K562 (cell line): ENCODE data around the gene TCEA3. TPM values are rescaled to one million over a fixed set of nuclear protein-coding genes. Genes with fewer than 3 reads are reported as not detected.

Experiments
- ATAC-seq: fragments of 200-7000 bp; cut with Tn5 transposase; 3 replicates; pipeline ENCODE4 v1.9.1; 2020; ENCODE audit warnings: moderate library complexity
- BruUV-seq: library from RNA; stranded (reverse); fragments of 400-500 nt; replicated peaks from 2 replicates; lab custom pipeline; 2021; lab: Mats Ljungman, UMichigan
- CTCF ChIA-PET: fragments of 300-600 bp; formaldehyde crosslinking; extraction: SDS; loops from one replicate; lab custom pipeline; 2021; ENCODE audit warnings: low intra/inter-chr PET ratio; lab: Yijun Ruan, JAX
- POLR2A ChIA-PET: fragments of 300-600, 350-650 bp; sonication (Branson Sonifier 250); formaldehyde crosslinking; extraction: SDS; loops from one replicate; lab custom pipeline; 2021; ENCODE audit warnings: antibody characterized with exemption, inconsistent platforms; lab: Yijun Ruan, JAX
- DNase-seq, 4 experiments: peaks; one replicate each; pipeline versions ENCODE4 v3.0.0 to v3.0.0-alpha.2; 2011 to 2018; ENCODE audit warnings: low spot score in 3 of 4, mixed read lengths in 3 of 4; ENCODE audit errors: extremely low read depth in 1 of 4
- FAIRE-seq: peaks from 2 replicates; lab custom pipeline; 2011; peaks lifted over from hg19 to GRCh38; lab: Jason Lieb, UNC
- H2AFZ ChIP-seq: 2 replicates; pipeline ENCODE4 v1.6.0; 2011; ENCODE audit warnings: low read depth, low read length, control low read depth, inconsistent platforms
- H3K27ac ChIP-seq: fragments of 200-600 bp; 3 replicates; pipeline ENCODE4 v1.8.0; 2011; ENCODE audit warnings: low read depth, mild to moderate bottlenecking, control low read depth, inconsistent platforms, low read length, moderate library complexity, mixed read lengths; ENCODE audit errors: extremely low read depth
- H3K27me3 ChIP-seq, 2 experiments: fragments of 300-600 bp in 1 of 2; 2 replicates in 1 of 2; 3 replicates in 1 of 2; pipeline versions ENCODE4 v1.6.0 to v1.8.0; 2011; ENCODE audit warnings: inconsistent platforms in 2 of 2, low read length in 2 of 2, mild to moderate bottlenecking in 1 of 2, mixed read lengths in 1 of 2, moderate library complexity in 1 of 2; ENCODE audit not compliant: control insufficient read depth in 2 of 2, insufficient read depth in 2 of 2
- H3K36me3 ChIP-seq: fragments of 300-600 bp; 3 replicates; pipeline ENCODE4 v1.8.0; 2011; ENCODE audit warnings: mild to moderate bottlenecking, low read length, inconsistent platforms; ENCODE audit not compliant: control insufficient read depth, insufficient read depth
- H3K4me1 ChIP-seq, 2 experiments: fragments of 200-600 bp in 1 of 2; replicated peaks in 1 of 2; 2 replicates in 1 of 2; 3 replicates in 1 of 2; pipeline versions ENCODE4 v1.5.1 to v1.8.0; 2011; ENCODE audit warnings: inconsistent platforms in 2 of 2, low read length in 2 of 2, mild to moderate bottlenecking in 1 of 2, mixed read lengths in 1 of 2, moderate library complexity in 1 of 2; ENCODE audit not compliant: control insufficient read depth in 2 of 2, insufficient read depth in 2 of 2
- H3K4me2 ChIP-seq: 2 replicates; pipeline ENCODE4 v1.6.1; 2011; ENCODE audit warnings: low read length, control low read depth, inconsistent platforms, mixed read lengths; ENCODE audit not compliant: insufficient read depth
- H3K4me3 ChIP-seq: fragments of 200-600 bp; sonication (generic), shearing (Covaris generic); 2 replicates; pipeline ENCODE4 v1.5.1; 2016; ENCODE audit warnings: control low read depth, inconsistent platforms
- H3K79me2 ChIP-seq: fragments of 200-600 bp; 3 replicates; pipeline ENCODE4 v1.8.0; 2011; ENCODE audit warnings: low read length, inconsistent platforms; ENCODE audit not compliant: control insufficient read depth, insufficient read depth
- H3K9ac ChIP-seq, 2 experiments: 2 replicates each; pipeline versions ENCODE4 v1.6.0 to v1.6.1; 2011; ENCODE audit warnings: low read depth in 2 of 2, low read length in 2 of 2, control low read depth in 1 of 2, inconsistent platforms in 1 of 2, mild to moderate bottlenecking in 1 of 2, mixed read lengths in 1 of 2; ENCODE audit not compliant: insufficient read depth in 1 of 2
- H3K9me1 ChIP-seq: one replicate; pipeline ENCODE4 v1.6.0; 2011; ENCODE audit warnings: inconsistent platforms, mild to moderate bottlenecking, low read length, moderate library complexity; ENCODE audit not compliant: control insufficient read depth, insufficient read depth
- H3K9me3 ChIP-seq: replicated peaks from 2 replicates; pipeline ENCODE4 v1.5.1; 2011; ENCODE audit warnings: low read depth, low read length, inconsistent platforms; ENCODE audit not compliant: control insufficient read depth, insufficient read depth
- H4K20me1 ChIP-seq: replicated peaks from 2 replicates; pipeline ENCODE4 v1.6.1; 2011; ENCODE audit warnings: low read length, inconsistent platforms, mixed read lengths; ENCODE audit not compliant: control insufficient read depth, insufficient read depth
- ADNP ChIP-seq: fragments of 200-800 bp; sonication (Bioruptor generic); IDR thresholded peaks from 2 replicates; pipeline ENCODE4 v1.6.1; 2016; ENCODE audit warnings: missing genetic modification characterization, missing compliant biosample characterization
- DNMT1 ChIP-seq: fragments of 450-650 bp; IDR thresholded peaks from 2 replicates; pipeline ENCODE4 v1.6.1; 2016; ENCODE audit warnings: antibody characterized with exemption, mild to moderate bottlenecking
- E2F3 ChIP-seq: fragments of 250-450 bp; sonication (Bioruptor Pico); IDR thresholded peaks from 2 replicates; pipeline ENCODE4 v1.4.0; 2020; ENCODE audit warnings: mild to moderate bottlenecking
- ELF2 ChIP-seq: fragments of 250-450 bp; sonication (Bioruptor Pico); IDR thresholded peaks from 2 replicates; pipeline ENCODE4 v1.5.0; 2021; ENCODE audit warnings: mild to moderate bottlenecking
- ESRRB ChIP-seq: fragments of 250-450 bp; sonication (Bioruptor Pico); IDR thresholded peaks from 2 replicates; pipeline ENCODE4 v1.5.0; 2020; ENCODE audit warnings: mild to moderate bottlenecking, moderate library complexity, borderline replicate concordance
- ETS2 ChIP-seq: IDR thresholded peaks from 2 replicates; pipeline ENCODE4 v1.6.1; 2016; ENCODE audit warnings: borderline replicate concordance, missing genetic modification characterization, mild to moderate bottlenecking, moderate library complexity, missing compliant biosample characterization; ENCODE audit not compliant: poor library complexity, severe bottlenecking
- GTF2A2 ChIP-seq: IDR thresholded peaks from 2 replicates; pipeline ENCODE4 v1.6.1; 2016; ENCODE audit warnings: mild to moderate bottlenecking, missing genetic modification characterization, missing compliant biosample characterization
- RBM15 ChIP-seq: fragments of 200-400 bp; formaldehyde crosslinking; IDR thresholded peaks from 2 replicates; pipeline ENCODE4 v1.6.1; 2018; ENCODE audit warnings: mild to moderate bottlenecking, low read length, moderate library complexity; ENCODE audit not compliant: insufficient read depth
- THRAP3 ChIP-seq: fragments of 450-650 bp; IDR thresholded peaks from 2 replicates; pipeline ENCODE4 v1.6.1; 2016; ENCODE audit warnings: mild to moderate bottlenecking, inconsistent platforms, borderline replicate concordance
- ZFP30 ChIP-seq: fragments of 250-450 bp; sonication (Bioruptor Pico); IDR thresholded peaks from 2 replicates; pipeline ENCODE4 v1.8.0; 2022; ENCODE audit warnings: moderate library complexity, mild to moderate bottlenecking, inconsistent platforms, borderline replicate concordance
- ZKSCAN8 ChIP-seq: fragments of 200-800 bp; sonication (Bioruptor generic); IDR thresholded peaks from 2 replicates; pipeline ENCODE4 v1.6.1; 2016; ENCODE audit warnings: missing genetic modification characterization, missing compliant biosample characterization
- ZNF41 ChIP-seq: fragments of 250-450 bp; sonication (Bioruptor Pico); conservative IDR thresholded peaks from 2 replicates; pipeline ENCODE4 v1.4.0; 2020; ENCODE audit warnings: mild to moderate bottlenecking
- WGBS: fragments of 100-300 bp; shearing (Covaris generic); methylation state at CpG from one replicate; pipeline ENCODE4 v1.1.6; 2016; ENCODE audit warnings: low coverage, mixed read lengths; ENCODE audit not compliant: insufficient coverage; ENCODE audit errors: missing lambda C conversion rate; 5-methylcytosine and 5-hydroxymethylcytosine counted together
- in situ Hi-C: fragments of 300-500 bp; cut with MboI; formaldehyde crosslinking; loops from 4 replicates; pipeline ENCODE4 v1.15.0; 2018; ENCODE audit warnings: inconsistent platforms, mixed read lengths
- intact Hi-C: fragments of 100-400 bp; cut with micrococcal nuclease; formaldehyde crosslinking; loops from 2 replicates; pipeline ENCODE4 v1.14.2; 2022
- polyA plus RNA-seq, 8 experiments: library from polyadenylated mRNA; depleted of rRNA in 4 of 8; stranded (reverse) in 5 of 8; unstranded in 3 of 8; fragments of >200 nt; fragmentation: Nextera tagmentation in 2 of 8; fragmentation: Illumina TruSeq in 1 of 8; extraction: Ambion mirVana in 2 of 8; extraction: Trizol in 1 of 8; gene quantifications; 2 replicates each; pipeline versions ENCODE4 v1.2.1 to v1.2.3, GENCODE V29; 2011 to 2014; ENCODE audit warnings: inconsistent platforms in 1 of 8, missing spikeins in 1 of 8
- total RNA-seq, 7 experiments: library from RNA; depleted of rRNA in 6 of 7; stranded (reverse); fragments of >200 nt in 6 of 7; fragmentation: Illumina TruSeq in 2 of 7; extraction: Trizol in 2 of 7; gene quantifications; 2 replicates each; pipeline versions ENCODE4 v1.2.1 to v1.2.3, GENCODE V29; 2011 to 2021; ENCODE audit warnings: low replicate concordance in 1 of 7
- TF ChIP-seq, protein P1 (sequence below): fragments of 250-450 bp; sonication (Bioruptor Pico); IDR thresholded peaks from 2 replicates; pipeline ENCODE4 v1.5.0; 2020; ENCODE audit warnings: mild to moderate bottlenecking, borderline replicate concordance
- TF ChIP-seq, protein P2 (sequence below), 2 experiments: fragments of 450-650 bp; conservative IDR thresholded peaks; 2 replicates each; pipeline ENCODE4 v1.6.1; 2017; ENCODE audit warnings: mild to moderate bottlenecking in 2 of 2, moderate library complexity in 2 of 2

The TCEA3 gene
- total and polyA plus RNA-seq, 9 of the 15 experiments (the other 6 are each of a cell fraction or from before 2014, with no cell fraction given) = 0.03 to 0.55 (median 0.36) TPM

DNA sequence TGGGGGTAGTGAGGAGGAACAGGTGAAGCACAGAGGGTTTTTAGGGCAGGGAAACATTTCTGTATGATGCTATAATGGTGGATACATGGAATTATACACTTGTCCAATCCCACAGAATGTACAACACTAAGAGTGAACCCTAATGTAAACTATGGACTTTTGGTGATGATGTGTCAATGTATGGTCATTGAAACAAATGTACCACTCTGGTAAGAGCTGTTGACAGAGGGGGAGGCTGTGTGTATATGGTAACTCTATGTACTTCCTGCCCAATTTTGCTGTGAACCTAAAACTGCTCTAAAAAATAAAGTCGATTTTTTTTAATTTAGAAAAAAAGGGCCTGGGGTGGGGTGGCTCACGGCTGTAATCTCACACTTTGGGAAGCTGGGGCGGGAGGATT lies 36.5 kb upstream of the TCEA3 start:
- H2AFZ ChIP-seq = no peak overlapping the region
- H3K4me1 ChIP-seq = no peaks in the 10 kb centered on the region
- FAIRE-seq = no peak
- no peak for DNase-seq
- no TSS peak for BruUV-seq
- no peak overlapping the region for H3K4me3 ChIP-seq
- no peak overlapping the region for H3K9ac ChIP-seq
- H3K9me3 ChIP-seq = no peaks in the 10 kb centered on the region
- intact Hi-C loops = no loop called here
- WGBS = 58% methylated on average over 3 of the region's 3 CpGs
- ATAC-seq = no peak
- no peak overlapping the region for H3K4me2 ChIP-seq
- H3K79me2 ChIP-seq = no peaks in the 10 kb centered on the region
- no peak overlapping the region for H3K27ac ChIP-seq
- no peaks in the 10 kb centered on the region for H4K20me1 ChIP-seq
- in situ Hi-C loops = no loop called here
- H3K36me3 ChIP-seq = no peaks in the 10 kb centered on the region
- H3K9me1 ChIP-seq = no peaks in the 10 kb centered on the region
- no peaks in the 10 kb centered on the region for H3K27me3 ChIP-seq
- TF ChIP-seq ZFP30 (no peak), ZNF41 (CRISPR knock-in tag) (no peak), ADNP (tag) (no peak), ZKSCAN8 (no peak), THRAP3 (no peak), ETS2 (tag) (no peak), GTF2A2 (no peak), DNMT1 (no peak), ESRRB (CRISPR knock-in tag) (no peak), E2F3 (CRISPR knock-in tag) (no peak), RBM15 (no peak), ELF2 (no peak)
- TF ChIP-seq, protein P1, sequence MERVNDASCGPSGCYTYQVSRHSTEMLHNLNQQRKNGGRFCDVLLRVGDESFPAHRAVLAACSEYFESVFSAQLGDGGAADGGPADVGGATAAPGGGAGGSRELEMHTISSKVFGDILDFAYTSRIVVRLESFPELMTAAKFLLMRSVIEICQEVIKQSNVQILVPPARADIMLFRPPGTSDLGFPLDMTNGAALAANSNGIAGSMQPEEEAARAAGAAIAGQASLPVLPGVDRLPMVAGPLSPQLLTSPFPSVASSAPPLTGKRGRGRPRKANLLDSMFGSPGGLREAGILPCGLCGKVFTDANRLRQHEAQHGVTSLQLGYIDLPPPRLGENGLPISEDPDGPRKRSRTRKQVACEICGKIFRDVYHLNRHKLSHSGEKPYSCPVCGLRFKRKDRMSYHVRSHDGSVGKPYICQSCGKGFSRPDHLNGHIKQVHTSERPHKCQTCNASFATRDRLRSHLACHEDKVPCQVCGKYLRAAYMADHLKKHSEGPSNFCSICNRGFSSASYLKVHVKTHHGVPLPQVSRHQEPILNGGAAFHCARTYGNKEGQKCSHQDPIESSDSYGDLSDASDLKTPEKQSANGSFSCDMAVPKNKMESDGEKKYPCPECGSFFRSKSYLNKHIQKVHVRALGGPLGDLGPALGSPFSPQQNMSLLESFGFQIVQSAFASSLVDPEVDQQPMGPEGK (CRISPR knock-in tag) = no peak
- TF ChIP-seq, protein P2, sequence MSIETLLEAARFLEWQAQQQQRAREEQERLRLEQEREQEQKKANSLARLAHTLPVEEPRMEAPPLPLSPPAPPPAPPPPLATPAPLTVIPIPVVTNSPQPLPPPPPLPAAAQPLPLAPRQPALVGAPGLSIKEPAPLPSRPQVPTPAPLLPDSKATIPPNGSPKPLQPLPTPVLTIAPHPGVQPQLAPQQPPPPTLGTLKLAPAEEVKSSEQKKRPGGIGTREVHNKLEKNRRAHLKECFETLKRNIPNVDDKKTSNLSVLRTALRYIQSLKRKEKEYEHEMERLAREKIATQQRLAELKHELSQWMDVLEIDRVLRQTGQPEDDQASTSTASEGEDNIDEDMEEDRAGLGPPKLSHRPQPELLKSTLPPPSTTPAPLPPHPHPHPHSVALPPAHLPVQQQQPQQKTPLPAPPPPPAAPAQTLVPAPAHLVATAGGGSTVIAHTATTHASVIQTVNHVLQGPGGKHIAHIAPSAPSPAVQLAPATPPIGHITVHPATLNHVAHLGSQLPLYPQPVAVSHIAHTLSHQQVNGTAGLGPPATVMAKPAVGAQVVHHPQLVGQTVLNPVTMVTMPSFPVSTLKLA (conservative IDR thresholded peaks at IDR 0.05) = no peak
- ChIA-PET POLR2A (interaction anchor here (0.9 to 1.6 kb wide), 5 partner anchors 10 to 305 kb away, joined by 3 to 4 read pairs (median 3); partner anchors contain the start of gene ASAP3), CTCF (no interaction called here)
